Effector memory CD4-positive, alpha-beta T cell (primary cell): Measurements from ENCODE around the gene HKDC1.
"Not testable (repeated sequence)": the region's sequence is repeated elsewhere in the genome, so short reads cannot be mapped to it uniquely, and the experiment has no call there.

Source experiments
- DNase-seq, 3 donors: peaks; one replicate each; pipeline ENCODE4 v3.0.0-alpha.2; 2020
- H3K27ac ChIP-seq: 2 replicates; pipeline ENCODE4 v1.7.0; 2013; ENCODE audit warnings: mild to moderate bottlenecking, low read length, moderate library complexity; ENCODE audit not compliant: insufficient read depth, poor library complexity, severe bottlenecking
- H3K27me3 ChIP-seq: replicated peaks from 2 replicates; pipeline ENCODE4 v1.7.0; 2013; ENCODE audit warnings: mild to moderate bottlenecking, low read length; ENCODE audit not compliant: insufficient read depth, control insufficient read depth, poor library complexity, severe bottlenecking
- H3K36me3 ChIP-seq: 2 replicates; pipeline ENCODE4 v1.7.0; 2013; ENCODE audit warnings: mild to moderate bottlenecking, low read length, moderate library complexity; ENCODE audit not compliant: control insufficient read depth, insufficient read depth
- H3K4me1 ChIP-seq: 2 replicates; pipeline ENCODE4 v1.7.0; 2013; ENCODE audit warnings: low read length, mild to moderate bottlenecking; ENCODE audit not compliant: control insufficient read depth, insufficient read depth, poor library complexity, severe bottlenecking
- H3K4me3 ChIP-seq: 2 replicates; pipeline ENCODE4 v1.7.0; 2013; ENCODE audit warnings: low read length, low read depth, mild to moderate bottlenecking; ENCODE audit not compliant: insufficient read depth, poor library complexity, severe bottlenecking
- H3K9me3 ChIP-seq: 2 replicates; pipeline ENCODE4 v1.7.0; 2013; ENCODE audit warnings: mild to moderate bottlenecking, low read length, moderate library complexity; ENCODE audit not compliant: control insufficient read depth

Gene HKDC1

DNA sequence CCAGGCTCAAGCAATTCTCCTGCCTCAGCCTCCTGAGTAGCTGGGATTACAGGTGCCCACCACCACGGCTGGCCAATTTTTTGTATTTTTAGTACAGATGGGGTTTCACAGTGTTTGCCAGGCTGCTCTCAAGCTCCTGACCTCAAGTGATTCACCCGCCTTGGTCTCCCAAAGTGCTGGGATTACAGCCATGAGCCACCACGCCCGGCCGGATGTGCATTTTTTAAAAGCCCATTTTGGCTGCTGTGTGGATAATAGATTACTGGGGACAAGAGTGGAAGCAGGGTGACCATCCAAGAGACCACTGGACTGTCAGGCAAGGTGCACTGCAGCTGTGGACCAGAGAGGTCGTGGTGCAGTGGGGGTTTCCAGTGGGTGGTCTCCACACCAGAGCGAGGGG lies 21.4 kb downstream of the HKDC1 start:
- Histone ChIP-seq H3K27me3 (no peaks in the 10 kb centered on the region), H3K27ac (no peak overlapping the region), H3K36me3 (peaks cover 5% of the 10 kb centered on the region), H3K9me3 (no peaks in the 10 kb centered on the region), H3K4me3 (no peak overlapping the region), H3K4me1 (peaks cover 4% of the 10 kb centered on the region)
- DNase-seq = no peak

- no peak overlapping the region for H3K27ac ChIP-seq
- peaks cover 7% of the 10 kb centered on the region for H3K36me3 ChIP-seq
- H3K4me3 ChIP-seq = no peak overlapping the region
- no peak for DNase-seq
- peaks cover 4% of the 10 kb centered on the region for H3K4me1 ChIP-seq
- no peaks in the 10 kb centered on the region for H3K27me3 ChIP-seq
- H3K9me3 ChIP-seq = no peaks in the 10 kb centered on the region
These were observed 22.1 kb downstream of the HKDC1 start for GRCh38 chr10:69242040-69242851.

GRCh38 chr10:69242852-69243212 lies 22.7 kb downstream of the HKDC1 start:
- peaks cover 12% of the 10 kb centered on the region for H3K36me3 ChIP-seq
- no peak overlapping the region for H3K27ac ChIP-seq
- H3K4me1 ChIP-seq = peaks cover under 1% of the 10 kb centered on the region
- no peak for DNase-seq
- no peak overlapping the region for H3K4me3 ChIP-seq
- H3K9me3 ChIP-seq = no peaks in the 10 kb centered on the region
- H3K27me3 ChIP-seq = no peaks in the 10 kb centered on the region

GRCh38 chr10:69243817-69244216 lies 23.7 kb downstream of the HKDC1 start:
- Histone ChIP-seq H3K27ac (no peak overlapping the region), H3K36me3 (peaks cover 13% of the 10 kb centered on the region), H3K4me1 (no peaks in the 10 kb centered on the region), H3K4me3 (no peak overlapping the region), H3K9me3 (no peaks in the 10 kb centered on the region), H3K27me3 (no peaks in the 10 kb centered on the region)
- no peak for DNase-seq

DNA sequence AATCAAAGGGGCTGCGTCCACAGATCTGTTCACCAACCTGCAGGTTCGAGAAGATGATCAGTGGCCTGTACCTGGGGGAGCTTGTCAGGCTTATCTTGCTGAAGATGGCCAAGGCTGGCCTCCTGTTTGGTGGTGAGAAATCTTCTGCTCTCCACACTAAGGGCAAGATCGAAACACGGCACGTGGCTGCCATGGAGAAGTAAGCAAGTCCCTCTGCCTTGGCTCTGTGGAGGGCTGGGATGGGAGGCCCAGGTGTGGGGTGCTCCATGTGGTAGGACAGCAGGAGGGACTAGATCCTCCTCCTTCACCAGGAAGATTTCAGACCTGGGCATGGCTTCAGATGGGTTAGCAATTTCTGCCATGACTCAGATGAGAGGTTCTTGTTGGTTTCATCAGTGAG lies 25.9 kb downstream of the HKDC1 start:
- H3K27me3 ChIP-seq = no peaks in the 10 kb centered on the region
- no peaks in the 10 kb centered on the region for H3K4me1 ChIP-seq

GRCh38 chr10:69246581-69247312 lies 26.6 kb downstream of the HKDC1 start:
- no peak overlapping the region for H3K27ac ChIP-seq
- DNase-seq = no peak
- H3K27me3 ChIP-seq = no peaks in the 10 kb centered on the region
- H3K4me1 ChIP-seq = no peaks in the 10 kb centered on the region
- H3K36me3 ChIP-seq = peaks cover 12% of the 10 kb centered on the region
- H3K4me3 ChIP-seq = no peak overlapping the region
- H3K9me3 ChIP-seq = no peaks in the 10 kb centered on the region

More for the DNA sequence above, 25.9 kb downstream of the HKDC1 start:
- Histone ChIP-seq H3K36me3 (peaks cover 13% of the 10 kb centered on the region), H3K27ac (no peak overlapping the region), H3K4me3 (no peak overlapping the region), H3K9me3 (no peaks in the 10 kb centered on the region)
- no peak for DNase-seq

DNA sequence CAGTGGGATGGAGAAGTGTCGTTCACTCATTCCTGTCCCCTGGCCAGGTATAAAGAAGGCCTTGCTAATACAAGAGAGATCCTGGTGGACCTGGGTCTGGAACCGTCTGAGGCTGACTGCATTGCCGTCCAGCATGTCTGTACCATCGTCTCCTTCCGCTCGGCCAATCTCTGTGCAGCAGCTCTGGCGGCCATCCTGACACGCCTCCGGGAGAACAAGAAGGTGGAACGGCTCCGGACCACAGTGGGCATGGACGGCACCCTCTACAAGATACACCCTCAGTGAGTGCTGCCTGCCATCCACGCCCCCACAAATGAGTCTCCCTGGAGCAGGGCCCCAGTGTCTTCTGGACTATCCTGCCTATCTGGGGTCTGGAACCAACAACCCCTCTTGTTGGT lies 27.2 kb downstream of the HKDC1 start:
- no peaks in the 10 kb centered on the region for H3K4me1 ChIP-seq
- no peak overlapping the region for H3K27ac ChIP-seq
- H3K36me3 ChIP-seq = peaks cover 8% of the 10 kb centered on the region
- no peaks in the 10 kb centered on the region for H3K27me3 ChIP-seq
- H3K9me3 ChIP-seq = no peaks in the 10 kb centered on the region
- no peak overlapping the region for H3K4me3 ChIP-seq
- DNase-seq = no peak

GRCh38 chr10:69248117-69248730 lies 28.1 kb downstream of the HKDC1 start:
- H3K27ac ChIP-seq = no peak overlapping the region
- no peaks in the 10 kb centered on the region for H3K27me3 ChIP-seq
- H3K36me3 ChIP-seq = peaks cover 8% of the 10 kb centered on the region
- no peak overlapping the region for H3K4me3 ChIP-seq
- no peaks in the 10 kb centered on the region for H3K9me3 ChIP-seq
- no peaks in the 10 kb centered on the region for H3K4me1 ChIP-seq
- DNase-seq = no peak

GRCh38 chr10:69250041-69250440 lies 29.9 kb downstream of the HKDC1 start:
- no peaks in the 10 kb centered on the region for H3K4me1 ChIP-seq
- H3K27me3 ChIP-seq = no peaks in the 10 kb centered on the region
- no peaks in the 10 kb centered on the region for H3K9me3 ChIP-seq
- no peak for DNase-seq
- H3K4me3 ChIP-seq = no peak overlapping the region
- peaks cover 8% of the 10 kb centered on the region for H3K36me3 ChIP-seq
- no peak overlapping the region for H3K27ac ChIP-seq

DNA sequence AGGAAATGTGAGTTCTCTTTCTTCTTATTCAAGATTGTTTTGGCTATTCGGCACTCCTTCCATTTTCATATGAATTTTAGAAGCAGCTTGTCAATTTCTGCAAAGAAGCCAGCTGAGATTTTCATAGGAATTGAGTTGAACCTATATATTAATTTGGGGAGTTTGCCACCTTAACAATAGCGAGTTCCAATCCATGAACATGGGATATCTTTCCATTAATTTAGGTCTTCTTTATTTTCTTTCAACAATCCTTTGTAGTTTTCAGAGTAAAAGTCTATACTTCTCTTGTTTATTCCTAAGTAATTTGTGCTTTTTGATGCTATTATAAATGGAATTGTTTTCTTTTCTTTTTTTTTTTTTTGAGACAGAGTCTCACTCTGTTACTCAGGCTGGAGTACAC lies 31.3 kb downstream of the HKDC1 start:
- not testable (repeated sequence) for H3K27me3 ChIP-seq, H3K9me3 ChIP-seq, H3K27ac ChIP-seq, H3K36me3 ChIP-seq, H3K4me1 ChIP-seq, H3K4me3 ChIP-seq, DNase-seq
